Measurements from ENCODE around the gene ZMYND19.
"Not testable (repeated sequence)": the region's sequence is repeated elsewhere in the genome, so short reads cannot be mapped to it uniquely, and the experiment has no call there.

Gene ZMYND19

DNA sequence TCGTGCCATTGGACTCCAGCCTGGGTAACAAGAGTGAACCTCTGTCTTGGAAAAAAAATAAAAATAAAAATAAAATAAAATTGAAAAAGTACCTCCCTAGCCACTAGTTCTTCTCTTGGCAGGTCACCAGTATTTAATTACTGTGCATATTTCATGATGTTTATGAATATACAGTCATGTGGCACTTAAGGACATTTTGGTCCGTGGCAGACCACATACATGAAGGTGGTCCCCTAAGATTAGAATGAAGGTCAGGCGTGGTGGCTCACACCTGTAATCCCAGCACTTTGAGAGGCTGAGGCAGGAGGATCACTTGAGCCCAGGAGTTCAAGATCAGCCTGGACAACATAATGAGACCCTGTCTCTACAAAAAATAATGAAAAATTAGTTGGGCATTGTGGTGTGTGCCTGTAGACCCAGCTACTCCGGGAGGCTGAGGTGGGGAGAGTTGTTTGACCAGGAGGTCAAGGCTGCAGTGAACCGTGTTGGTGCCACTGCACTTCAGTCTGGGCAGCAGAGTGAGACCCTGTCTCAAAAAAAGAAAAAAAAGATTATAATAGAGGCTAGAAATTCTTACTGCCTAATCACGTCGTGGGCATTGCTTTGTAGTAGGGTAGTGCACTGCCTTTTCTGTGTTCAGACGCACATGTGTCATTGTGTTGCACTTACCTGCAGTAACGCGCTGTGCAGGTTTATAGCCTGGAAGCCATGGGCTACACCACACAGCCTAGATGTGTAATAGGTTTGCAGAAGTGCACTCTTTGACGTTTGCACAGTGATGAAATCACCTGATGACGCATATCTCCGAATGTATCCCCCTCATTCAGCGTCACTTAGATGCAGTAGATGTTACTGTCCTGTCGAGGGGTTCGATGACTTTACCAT is 41.3 kb upstream of the ZMYND19 start:
- TF ChIP-seq, protein P1, sequence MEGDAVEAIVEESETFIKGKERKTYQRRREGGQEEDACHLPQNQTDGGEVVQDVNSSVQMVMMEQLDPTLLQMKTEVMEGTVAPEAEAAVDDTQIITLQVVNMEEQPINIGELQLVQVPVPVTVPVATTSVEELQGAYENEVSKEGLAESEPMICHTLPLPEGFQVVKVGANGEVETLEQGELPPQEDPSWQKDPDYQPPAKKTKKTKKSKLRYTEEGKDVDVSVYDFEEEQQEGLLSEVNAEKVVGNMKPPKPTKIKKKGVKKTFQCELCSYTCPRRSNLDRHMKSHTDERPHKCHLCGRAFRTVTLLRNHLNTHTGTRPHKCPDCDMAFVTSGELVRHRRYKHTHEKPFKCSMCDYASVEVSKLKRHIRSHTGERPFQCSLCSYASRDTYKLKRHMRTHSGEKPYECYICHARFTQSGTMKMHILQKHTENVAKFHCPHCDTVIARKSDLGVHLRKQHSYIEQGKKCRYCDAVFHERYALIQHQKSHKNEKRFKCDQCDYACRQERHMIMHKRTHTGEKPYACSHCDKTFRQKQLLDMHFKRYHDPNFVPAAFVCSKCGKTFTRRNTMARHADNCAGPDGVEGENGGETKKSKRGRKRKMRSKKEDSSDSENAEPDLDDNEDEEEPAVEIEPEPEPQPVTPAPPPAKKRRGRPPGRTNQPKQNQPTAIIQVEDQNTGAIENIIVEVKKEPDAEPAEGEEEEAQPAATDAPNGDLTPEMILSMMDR (IDR thresholded peaks at IDR 0.05; ENCODE audit: control insufficient read depth, insufficient read depth, low read depth, low read length, missing control alignments), result no peak
- no peak for DNase-seq (ENCODE audit: low read depth)
- no peak overlapping the region for H3K4me3 ChIP-seq (ENCODE audit: control insufficient read depth, low read depth, low read length)

DNA sequence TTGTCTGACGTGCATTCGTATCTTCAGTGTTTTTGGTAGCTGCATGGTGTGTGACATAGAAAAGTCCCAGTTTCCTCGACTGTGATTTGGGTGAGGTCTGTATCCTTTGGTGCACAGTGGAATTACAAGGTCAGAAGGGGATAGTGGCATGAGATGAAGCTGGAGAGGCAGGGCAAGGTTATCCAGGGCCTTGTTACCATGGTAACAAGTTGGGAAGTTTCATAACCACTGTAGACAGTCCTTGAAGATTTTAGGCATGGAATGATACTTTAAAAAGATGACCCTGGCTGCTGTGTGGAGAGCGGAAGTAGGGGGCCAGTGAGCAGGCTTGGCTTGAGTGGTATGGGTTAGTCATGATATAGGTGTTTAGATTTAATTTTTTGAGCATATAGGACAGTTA is 40.4 kb upstream of the ZMYND19 start:
- H3K4me3 ChIP-seq (ENCODE audit: control insufficient read depth, low read depth, low read length), result no peak overlapping the region
- TF ChIP-seq, protein P1 (IDR thresholded peaks at IDR 0.05; ENCODE audit: control insufficient read depth, insufficient read depth, low read depth, low read length, missing control alignments), result no peak
- DNase-seq (ENCODE audit: low read depth), result no peak

DNA sequence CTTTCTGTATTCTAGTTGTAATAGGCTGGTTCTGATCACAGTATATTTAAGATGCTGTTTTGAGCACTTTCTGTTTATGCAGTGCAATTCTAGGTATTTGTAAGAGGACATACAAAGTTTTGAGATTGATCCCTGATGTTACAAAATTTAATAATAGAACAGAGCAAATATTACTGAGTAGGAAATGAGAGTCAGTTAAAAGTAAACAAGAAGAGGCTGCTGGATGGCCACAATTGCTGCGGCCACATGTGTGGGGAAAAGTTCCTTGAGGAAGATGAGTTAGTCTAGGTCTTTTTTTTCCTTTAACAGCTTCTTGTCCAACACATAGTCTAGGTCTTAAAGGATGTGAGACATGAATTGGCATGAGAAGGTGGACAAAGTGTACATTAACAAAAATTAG is 39.8 kb upstream of the ZMYND19 start:
- H3K4me3 ChIP-seq (ENCODE audit: control insufficient read depth, low read depth, low read length), result no peak overlapping the region
- DNase-seq (ENCODE audit: low read depth), result no peak
- TF ChIP-seq, protein P1 (IDR thresholded peaks at IDR 0.05; ENCODE audit: control insufficient read depth, insufficient read depth, low read depth, low read length, missing control alignments), result no peak

DNA sequence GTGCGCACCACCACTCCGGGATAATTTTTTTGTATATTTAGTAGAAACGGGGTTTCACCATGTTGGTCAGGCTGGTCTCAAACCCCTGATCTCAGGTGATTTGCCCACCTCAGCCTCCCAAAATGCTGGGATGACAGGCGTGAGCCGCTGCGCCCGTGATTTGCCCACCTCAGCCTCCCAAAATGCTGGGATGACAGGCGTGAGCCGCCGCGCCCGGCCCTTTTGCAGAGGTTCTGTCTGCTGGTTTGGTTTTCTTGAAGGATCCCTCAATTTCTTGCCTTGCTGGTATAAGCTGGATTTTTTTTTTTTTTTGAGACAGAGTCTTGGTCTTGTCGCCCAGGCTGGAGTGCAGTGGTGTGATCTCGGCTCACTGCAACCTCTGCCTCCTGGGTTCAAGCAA is 37.1 kb upstream of the ZMYND19 start:
- H3K4me3 ChIP-seq (ENCODE audit: control insufficient read depth, low read depth, low read length); DNase-seq (ENCODE audit: low read depth): not testable (repeated sequence)

DNA sequence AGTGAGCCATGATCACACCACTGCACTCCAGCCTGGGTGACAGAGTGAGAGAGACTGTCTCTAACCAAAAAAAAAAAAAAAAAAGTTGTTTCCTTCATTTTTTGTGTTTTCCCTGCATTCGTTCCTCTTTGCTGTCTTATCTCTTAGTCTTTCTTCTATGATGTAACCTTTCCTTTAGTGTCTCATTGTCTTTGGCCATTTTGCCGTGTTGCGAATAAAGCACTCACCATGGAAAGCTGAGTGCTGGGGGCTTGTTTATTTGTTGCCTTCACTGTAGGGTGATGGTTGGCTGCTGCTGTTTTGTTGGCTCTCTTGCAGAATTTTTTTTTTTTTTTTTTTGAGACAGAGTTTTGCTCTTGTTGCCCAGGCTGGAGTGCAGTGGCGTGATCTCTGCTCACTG is 36.2 kb upstream of the ZMYND19 start:
- DNase-seq (ENCODE audit: low read depth), result no peak
- no peak overlapping the region for H3K4me3 ChIP-seq (ENCODE audit: control insufficient read depth, low read depth, low read length)
- TF ChIP-seq, protein P1 (IDR thresholded peaks at IDR 0.05; ENCODE audit: control insufficient read depth, insufficient read depth, low read depth, low read length, missing control alignments), result no peak

DNA sequence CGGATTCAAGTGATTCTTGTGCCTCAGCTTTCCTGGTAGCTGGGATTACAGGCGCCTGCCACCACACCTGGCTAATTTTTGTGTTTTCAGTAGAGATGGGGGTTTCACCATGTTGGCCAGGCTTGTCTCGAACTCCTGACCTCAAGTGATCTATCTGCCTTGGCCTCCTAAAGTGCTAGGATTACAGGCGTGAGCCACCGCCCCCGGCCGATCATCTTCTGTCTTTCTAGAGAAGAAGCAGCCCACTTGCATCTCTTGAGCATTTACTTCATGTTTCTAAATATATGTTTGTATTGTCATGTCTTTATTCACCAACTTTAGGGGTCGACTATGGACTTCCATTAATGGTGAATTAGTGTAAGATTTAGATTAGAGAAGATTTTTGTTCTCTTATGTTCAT is 31.9 kb upstream of the ZMYND19 start:
- not testable (repeated sequence) for H3K4me3 ChIP-seq (ENCODE audit: control insufficient read depth, low read depth, low read length); DNase-seq (ENCODE audit: low read depth)

DNA sequence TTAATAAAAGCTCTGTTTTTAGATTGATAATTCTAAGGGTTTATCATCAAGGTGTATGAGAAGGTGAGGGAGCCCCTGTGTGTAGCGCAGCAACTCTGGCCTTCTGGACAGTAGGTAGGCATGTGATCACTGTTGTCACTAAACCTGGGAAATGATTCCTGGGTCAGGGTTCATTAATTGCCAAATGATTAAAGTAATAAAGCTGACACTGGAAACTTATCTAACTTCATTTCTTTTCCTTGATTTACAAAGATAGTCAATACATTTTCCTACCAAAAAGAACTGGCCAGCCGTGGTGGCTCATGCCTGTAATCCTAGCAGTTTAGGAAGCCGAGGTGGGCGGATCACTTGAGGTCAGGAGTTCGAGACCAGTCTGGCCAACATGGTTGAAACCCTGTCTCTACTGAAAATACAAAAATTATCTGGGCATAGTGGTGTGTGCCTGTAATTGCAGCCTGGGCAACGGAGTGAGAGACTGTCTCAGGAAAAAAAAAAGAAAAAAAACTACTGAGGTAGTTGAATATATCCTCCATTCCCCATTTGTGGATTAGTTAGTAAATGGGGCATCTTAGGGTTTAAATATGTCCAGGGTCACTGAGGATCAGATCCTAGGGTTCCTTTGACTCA is 30.9 kb upstream of the ZMYND19 start:
- no peak overlapping the region for H3K4me3 ChIP-seq (ENCODE audit: control insufficient read depth, low read depth, low read length)
- TF ChIP-seq, protein P1 (IDR thresholded peaks at IDR 0.05; ENCODE audit: control insufficient read depth, insufficient read depth, low read depth, low read length, missing control alignments), result peak; percentile 23
- no peak for DNase-seq (ENCODE audit: low read depth)
